ENCODE data around the gene IPO11. TPM values are rescaled to one million over a fixed set of nuclear protein-coding genes. Genes with fewer than 3 reads are reported as not detected.
"Not testable (repeated sequence)": the region's sequence is repeated elsewhere in the genome, so short reads cannot be mapped to it uniquely, and the experiment has no call there.

Gene IPO11
- total RNA-seq, 1 experiment from 2014 or later, result 24.7 TPM

- DNase-seq (ENCODE audit: low spot score), result no peak
Observed at GRCh38 chr5:62600560-62601252, 188.1 kb downstream of the IPO11 start.

GRCh38 chr5:62603934-62604333, 191.4 kb downstream of the IPO11 start:
- no peak for DNase-seq (ENCODE audit: low spot score)

GRCh38 chr5:62605638-62606037, 193.1 kb downstream of the IPO11 start:
- no peak for DNase-seq (ENCODE audit: low spot score)

GRCh38 chr5:62606878-62607277, 194.3 kb downstream of the IPO11 start:
- no peak for DNase-seq (ENCODE audit: low spot score)

- DNase-seq (ENCODE audit: low spot score), result no peak
Observed at GRCh38 chr5:62607615-62608014, 195.1 kb downstream of the IPO11 start.

- no peak for DNase-seq (ENCODE audit: low spot score)
Observed at GRCh38 chr5:62608529-62609511, 196.3 kb downstream of the IPO11 start.

GRCh38 chr5:62614355-62614754, 201.8 kb downstream of the IPO11 start:
- no peak for DNase-seq (ENCODE audit: low spot score)

- DNase-seq (ENCODE audit: low spot score), result no peak
Observed at GRCh38 chr5:62616615-62617277, 204.2 kb downstream of the IPO11 start.

- DNase-seq (ENCODE audit: low spot score), result no peak
Observed at GRCh38 chr5:62617943-62618342, 205.4 kb downstream of the IPO11 start.

GRCh38 chr5:62620761-62621160, 208.2 kb downstream of the IPO11 start:
- no peak for DNase-seq (ENCODE audit: low spot score)

- DNase-seq (ENCODE audit: low spot score), result no peak
Observed at GRCh38 chr5:62621280-62621679, 208.7 kb downstream of the IPO11 start.

GRCh38 chr5:62623271-62623670, 210.7 kb downstream of the IPO11 start:
- no peak for DNase-seq (ENCODE audit: low spot score)

- not testable (repeated sequence) for DNase-seq (ENCODE audit: low spot score)
Observed at GRCh38 chr5:62624436-62624835, 211.9 kb downstream of the IPO11 start.

GRCh38 chr5:62626534-62626933, 214.0 kb downstream of the IPO11 start:
- no peak for DNase-seq (ENCODE audit: low spot score)

- DNase-seq (ENCODE audit: low spot score), result no peak
Observed at GRCh38 chr5:62627121-62627520, 214.6 kb downstream of the IPO11 start.

GRCh38 chr5:62627901-62628300, 215.3 kb downstream of the IPO11 start:
- DNase-seq (ENCODE audit: low spot score), result no peak

- DNase-seq (ENCODE audit: low spot score), result no peak
Observed at GRCh38 chr5:62631909-62632580, 219.5 kb downstream of the IPO11 start.

GRCh38 chr5:62633243-62633642, 220.7 kb downstream of the IPO11 start:
- no peak for DNase-seq (ENCODE audit: low spot score)

GRCh38 chr5:62640446-62640845, 227.9 kb downstream of the IPO11 start:
- DNase-seq (ENCODE audit: low spot score), result no peak

- no peak for DNase-seq (ENCODE audit: low spot score)
Observed at GRCh38 chr5:62642468-62642867, 229.9 kb downstream of the IPO11 start.

GRCh38 chr5:62643556-62644451, 231.2 kb downstream of the IPO11 start:
- no peak for DNase-seq (ENCODE audit: low spot score)
